ENCODE data around the gene STPG2. TPM values are rescaled to one million over a fixed set of nuclear protein-coding genes. Genes with fewer than 3 reads are reported as not detected.

Gene STPG2
- total RNA-seq, 2 experiments from 2014 or later, result not detected

DNA sequence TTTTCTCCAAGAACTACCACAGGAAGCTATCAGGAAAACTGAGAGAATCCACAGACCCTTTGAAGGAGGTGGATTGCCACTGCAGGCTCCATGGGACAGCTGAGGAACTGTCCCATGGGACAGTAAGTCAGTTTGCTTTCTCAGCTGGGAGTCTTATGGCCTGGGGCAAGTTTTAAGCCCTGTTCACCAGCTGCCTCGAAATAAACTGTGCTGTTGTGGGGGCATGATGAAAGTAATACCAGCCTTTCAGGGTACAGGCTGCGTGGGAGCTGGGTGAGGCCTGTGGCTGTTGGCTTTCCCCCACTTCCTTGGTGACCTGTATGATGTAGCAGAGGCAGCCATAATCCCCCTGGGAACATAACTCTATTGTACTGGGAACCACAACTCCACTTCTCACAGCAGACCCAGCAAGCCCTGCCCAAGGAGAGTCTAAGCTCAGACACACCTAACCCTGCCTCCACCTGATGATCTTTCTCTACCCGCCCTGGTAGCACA is 452.1 kb downstream of the STPG2 start:
- Histone ChIP-seq H3K79me2 (ENCODE audit: insufficient read depth, low read depth, low read length) (no peaks in the 10 kb centered on the region), H3K4me1 (ENCODE audit: insufficient read depth, low read length, poor library complexity, severe bottlenecking) (no peaks in the 10 kb centered on the region), H3K36me3 (ENCODE audit: insufficient read depth, low read length) (no peaks in the 10 kb centered on the region), H3K9me3 (ENCODE audit: low read length) (0 out of 2 replicates have a peak, but pooled peaks cover 6% of the 10 kb centered on the region), H3K4me2 (ENCODE audit: low read length) (no peak overlapping the region), H3K27ac (ENCODE audit: low read depth, low read length, poor library complexity, severe bottlenecking) (no peak overlapping the region), H3K9me2 (ENCODE audit: insufficient read depth, low read length) (no peaks in the 10 kb centered on the region), H3K4me3 (ENCODE audit: low read depth, low read length, poor library complexity, severe bottlenecking) (no peak overlapping the region), H4K20me1 (ENCODE audit: insufficient read depth, low read length) (no peaks in the 10 kb centered on the region), H2AFZ (ENCODE audit: low read length) (no peak overlapping the region)
- intact Hi-C loops (cut with micrococcal nuclease; ENCODE audit: unreplicated experiment), result no loop called here
- no peak for TF ChIP-seq EZH2phosphoT487 (IDR thresholded peaks at IDR 0.05; ENCODE audit: borderline replicate concordance, low read depth, low read length)
- TF ChIP-seq, protein P1, sequence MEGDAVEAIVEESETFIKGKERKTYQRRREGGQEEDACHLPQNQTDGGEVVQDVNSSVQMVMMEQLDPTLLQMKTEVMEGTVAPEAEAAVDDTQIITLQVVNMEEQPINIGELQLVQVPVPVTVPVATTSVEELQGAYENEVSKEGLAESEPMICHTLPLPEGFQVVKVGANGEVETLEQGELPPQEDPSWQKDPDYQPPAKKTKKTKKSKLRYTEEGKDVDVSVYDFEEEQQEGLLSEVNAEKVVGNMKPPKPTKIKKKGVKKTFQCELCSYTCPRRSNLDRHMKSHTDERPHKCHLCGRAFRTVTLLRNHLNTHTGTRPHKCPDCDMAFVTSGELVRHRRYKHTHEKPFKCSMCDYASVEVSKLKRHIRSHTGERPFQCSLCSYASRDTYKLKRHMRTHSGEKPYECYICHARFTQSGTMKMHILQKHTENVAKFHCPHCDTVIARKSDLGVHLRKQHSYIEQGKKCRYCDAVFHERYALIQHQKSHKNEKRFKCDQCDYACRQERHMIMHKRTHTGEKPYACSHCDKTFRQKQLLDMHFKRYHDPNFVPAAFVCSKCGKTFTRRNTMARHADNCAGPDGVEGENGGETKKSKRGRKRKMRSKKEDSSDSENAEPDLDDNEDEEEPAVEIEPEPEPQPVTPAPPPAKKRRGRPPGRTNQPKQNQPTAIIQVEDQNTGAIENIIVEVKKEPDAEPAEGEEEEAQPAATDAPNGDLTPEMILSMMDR (conservative IDR thresholded peaks at IDR 0.05; ENCODE audit: low read length), result no peak
- no TSS peak for BruUV-seq (replicated peaks)
- CTCF ChIA-PET (ENCODE audit: unreplicated experiment), result no interaction called here
- no peak for DNase-seq (ENCODE audit: low spot score)
- POLR2A ChIA-PET, result interaction anchor here (1.1 kb wide), 1 partner anchor 11 kb away, joined by 3 read pairs; no protein-coding TSS in a partner anchor

DNA sequence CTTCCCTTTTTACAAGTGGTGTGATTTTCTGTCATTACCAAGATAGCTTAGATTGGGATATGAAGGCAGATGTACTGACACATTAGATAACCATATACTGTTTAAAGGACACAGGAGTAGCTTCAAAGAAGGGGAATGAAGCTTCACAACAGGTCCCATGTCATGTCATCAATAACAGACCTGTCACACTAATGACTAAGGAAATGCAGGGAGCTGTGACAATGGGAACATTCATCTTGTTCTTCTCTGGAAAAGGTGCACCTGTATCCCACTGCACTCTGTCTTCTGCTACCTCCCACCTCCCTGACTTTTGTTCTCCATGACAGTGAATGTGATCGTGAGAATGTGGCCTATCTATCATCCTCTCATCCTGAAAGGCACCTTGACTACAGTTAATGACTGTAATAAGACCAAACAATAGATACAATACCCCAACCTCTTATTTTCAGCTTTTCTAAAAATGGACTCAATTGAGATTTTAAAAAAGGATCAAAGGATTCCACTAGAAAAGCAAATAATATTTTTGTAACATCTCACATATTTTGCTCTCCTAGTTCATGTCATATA is 472.5 kb downstream of the STPG2 start:
- H3K27ac ChIP-seq (ENCODE audit: low read depth, low read length, poor library complexity, severe bottlenecking), result no peak overlapping the region
- no peak overlapping the region for H2AFZ ChIP-seq (ENCODE audit: low read length)
- no peak overlapping the region for H3K4me3 ChIP-seq (ENCODE audit: low read depth, low read length, poor library complexity, severe bottlenecking)
- ChIA-PET POLR2A (no interaction called here), CTCF (ENCODE audit: unreplicated experiment) (no interaction called here)
- no TSS peak for BruUV-seq (replicated peaks)
- TF ChIP-seq, protein P1 (conservative IDR thresholded peaks at IDR 0.05; ENCODE audit: low read length), result no peak
- TF ChIP-seq EZH2phosphoT487 (IDR thresholded peaks at IDR 0.05; ENCODE audit: borderline replicate concordance, low read depth, low read length), result no peak
- H3K4me1 ChIP-seq (ENCODE audit: insufficient read depth, low read length, poor library complexity, severe bottlenecking), result no peaks in the 10 kb centered on the region
- no peaks in the 10 kb centered on the region for H3K9me3 ChIP-seq (ENCODE audit: low read length)
- no peaks in the 10 kb centered on the region for H3K79me2 ChIP-seq (ENCODE audit: insufficient read depth, low read depth, low read length)
- no peaks in the 10 kb centered on the region for H3K9me2 ChIP-seq (ENCODE audit: insufficient read depth, low read length)
- no peak for DNase-seq (ENCODE audit: low spot score)
- H3K4me2 ChIP-seq (ENCODE audit: low read length), result no peak overlapping the region
- no peaks in the 10 kb centered on the region for H4K20me1 ChIP-seq (ENCODE audit: insufficient read depth, low read length)
- H3K36me3 ChIP-seq (ENCODE audit: insufficient read depth, low read length), result no peaks in the 10 kb centered on the region
- intact Hi-C loops (cut with micrococcal nuclease; ENCODE audit: unreplicated experiment), result no loop called here

DNA sequence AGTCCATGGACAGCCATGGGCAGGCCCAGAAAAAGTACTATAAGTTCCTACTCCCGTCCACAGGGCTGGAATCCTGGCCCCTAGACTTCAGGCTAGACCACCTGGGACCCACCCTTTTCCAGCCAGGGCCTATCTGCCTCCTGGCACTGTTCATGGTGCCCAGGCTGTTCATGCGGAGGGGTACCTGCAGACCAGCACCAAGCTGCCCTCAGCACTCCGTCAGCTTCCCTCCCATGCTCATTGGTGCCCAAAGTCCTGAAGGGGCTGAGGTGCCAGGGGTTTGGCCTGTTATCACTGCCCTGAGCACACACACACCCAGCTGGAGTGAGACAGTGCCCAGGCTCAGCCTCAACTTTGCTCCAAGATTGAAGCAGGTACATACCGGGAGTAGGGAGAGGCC is 477.7 kb downstream of the STPG2 start:
- Histone ChIP-seq H3K9me3 (ENCODE audit: low read length) (no peaks in the 10 kb centered on the region), H2AFZ (ENCODE audit: low read length) (no peak overlapping the region), H3K79me2 (ENCODE audit: insufficient read depth, low read depth, low read length) (no peaks in the 10 kb centered on the region), H3K4me2 (ENCODE audit: low read length) (no peak overlapping the region), H3K9me2 (ENCODE audit: insufficient read depth, low read length) (no peaks in the 10 kb centered on the region), H3K27ac (ENCODE audit: low read depth, low read length, poor library complexity, severe bottlenecking) (no peak overlapping the region), H3K4me3 (ENCODE audit: low read depth, low read length, poor library complexity, severe bottlenecking) (no peak overlapping the region), H3K4me1 (ENCODE audit: insufficient read depth, low read length, poor library complexity, severe bottlenecking) (no peaks in the 10 kb centered on the region), H3K36me3 (ENCODE audit: insufficient read depth, low read length) (no peaks in the 10 kb centered on the region), H4K20me1 (ENCODE audit: insufficient read depth, low read length) (no peaks in the 10 kb centered on the region)
- ChIA-PET CTCF (ENCODE audit: unreplicated experiment) (no interaction called here), POLR2A (interaction anchor here (0.9 kb wide), 1 partner anchor 8 kb away, joined by 3 read pairs; no protein-coding TSS in a partner anchor)
- intact Hi-C loops (cut with micrococcal nuclease; ENCODE audit: unreplicated experiment), result no loop called here
- no peak for DNase-seq (ENCODE audit: low spot score)
- no peak for TF ChIP-seq EZH2phosphoT487 (IDR thresholded peaks at IDR 0.05; ENCODE audit: borderline replicate concordance, low read depth, low read length)
- BruUV-seq (replicated peaks), result no TSS peak
